Measurements from ENCODE around the gene TBC1D16.
"Not testable (repeated sequence)": the region's sequence is repeated elsewhere in the genome, so short reads cannot be mapped to it uniquely, and the experiment has no call there.

TBC1D16 gene

GRCh38 chr17:79971651-79972050, 64.0 kb downstream of the TBC1D16 start:
- no peak for DNase-seq

- peak; percentile 30 to 51 for DNase-seq
Observed at GRCh38 chr17:79970576-79971068, 65.0 kb downstream of the TBC1D16 start.

- DNase-seq = no peak
Observed at GRCh38 chr17:79969906-79970305, 65.8 kb downstream of the TBC1D16 start.

- DNase-seq = no peak
Observed at GRCh38 chr17:79968116-79968515, 67.6 kb downstream of the TBC1D16 start.

GRCh38 chr17:79966681-79967080, 69.0 kb downstream of the TBC1D16 start:
- no peak for DNase-seq

- DNase-seq = no peak
Observed at GRCh38 chr17:79965806-79966205, 69.9 kb downstream of the TBC1D16 start.

- not testable (repeated sequence) for DNase-seq
Observed at GRCh38 chr17:79962467-79962866, 73.2 kb downstream of the TBC1D16 start.

GRCh38 chr17:79961567-79961966, 74.1 kb downstream of the TBC1D16 start:
- not testable (repeated sequence) for DNase-seq

- DNase-seq = no peak
Observed at GRCh38 chr17:79960788-79961522, 74.7 kb downstream of the TBC1D16 start.

GRCh38 chr17:79959042-79959441, 76.6 kb downstream of the TBC1D16 start:
- no peak for DNase-seq

GRCh38 chr17:79956853-79957252, 78.8 kb downstream of the TBC1D16 start:
- DNase-seq = no peak

- DNase-seq = not testable (repeated sequence)
Observed at GRCh38 chr17:79956441-79956735, 79.3 kb downstream of the TBC1D16 start.

- DNase-seq = no peak
Observed at GRCh38 chr17:79955691-79956440, 79.8 kb downstream of the TBC1D16 start.

- no peak for DNase-seq
Observed at GRCh38 chr17:79955167-79955549, 80.5 kb downstream of the TBC1D16 start.

GRCh38 chr17:79954281-79955166, 81.1 kb downstream of the TBC1D16 start:
- no peak for DNase-seq

GRCh38 chr17:79953335-79953734, 82.3 kb downstream of the TBC1D16 start:
- no peak for DNase-seq

- DNase-seq = no peak
Observed at GRCh38 chr17:79952901-79953300, 82.8 kb downstream of the TBC1D16 start.

GRCh38 chr17:79952265-79952877, 83.3 kb downstream of the TBC1D16 start:
- DNase-seq = no peak

GRCh38 chr17:79951361-79952264, 84.1 kb downstream of the TBC1D16 start:
- DNase-seq = no peak

- DNase-seq = no peak
Observed at GRCh38 chr17:79950751-79951150, 84.9 kb downstream of the TBC1D16 start.

GRCh38 chr17:79950306-79950705, 85.4 kb downstream of the TBC1D16 start:
- no peak for DNase-seq

Data from NCI-H1930 (cell line).